Activated T-helper 9 cell treated with anti-CD3 and anti-CD28 coated beads, Interleukin-2, amount 50 U/mL, for 16 hours (primary cell): ENCODE data around the gene CYB5R3.
"Not testable (repeated sequence)": the region's sequence is repeated elsewhere in the genome, so short reads cannot be mapped to it uniquely, and the experiment has no call there.

Source experiments
- DNase-seq: peaks from one replicate; pipeline ENCODE4 v3.0.0-alpha.2; 2020; ENCODE audit warnings: low read depth

Gene CYB5R3

GRCh38 chr22:42567950-42568349 lies 81.2 kb downstream of the CYB5R3 start:
- not testable (repeated sequence) for DNase-seq
